ENCODE results near the gene G3BP1. TPM values are rescaled to one million over a fixed set of nuclear protein-coding genes. Genes with fewer than 3 reads are reported as not detected.
"Not testable (repeated sequence)": the region's sequence is repeated elsewhere in the genome, so short reads cannot be mapped to it uniquely, and the experiment has no call there.

Gene G3BP1
- total RNA-seq, 4 donors from 2014 or later = 73.3 to 102 (median 89.1) TPM

- H3K9me3 ChIP-seq = no peaks in the 10 kb centered on the region
- TF ChIP-seq POLR2AphosphoS5 (IDR thresholded peaks at IDR 0.05) (no peak), CTCF (IDR thresholded peaks at IDR 0.05) (no peak), POLR2A (IDR thresholded peaks at IDR 0.05) (no peak), EP300 (IDR thresholded peaks at IDR 0.05) (no peak)
- no peak overlapping the region for H3K27ac ChIP-seq
- H3K4me1 ChIP-seq = no peaks in the 10 kb centered on the region
- no peak for ATAC-seq
- 85 to 88% methylated on average over 4 of the region's 4 CpGs for WGBS, 2 donors (ENCODE audit: low coverage in 1 of 2)
- H3K36me3 ChIP-seq = no peaks in the 10 kb centered on the region
- no peak overlapping the region for H3K4me3 ChIP-seq
- H3K27me3 ChIP-seq = no peaks in the 10 kb centered on the region
These were observed 83.9 kb downstream of the G3BP1 start for GRCh38 chr5:151855701-151856100.

GRCh38 chr5:151856861-151857260, 85.1 kb downstream of the G3BP1 start:
- 83 to 100% methylated on average over 1 of the region's 5 CpGs for WGBS, 2 donors (ENCODE audit: low coverage in 1 of 2)
- Histone ChIP-seq H3K27me3 (no peaks in the 10 kb centered on the region), H3K27ac (no peak overlapping the region), H3K4me1 (no peaks in the 10 kb centered on the region), H3K36me3 (no peaks in the 10 kb centered on the region), H3K9me3 (no peaks in the 10 kb centered on the region), H3K4me3 (no peak overlapping the region)
- ATAC-seq = no peak
- TF ChIP-seq POLR2AphosphoS5 (IDR thresholded peaks at IDR 0.05) (no peak), POLR2A (IDR thresholded peaks at IDR 0.05) (no peak), CTCF (IDR thresholded peaks at IDR 0.05) (no peak)

GRCh38 chr5:151860867-151861266, 89.1 kb downstream of the G3BP1 start:
- H3K27me3 ChIP-seq, ATAC-seq, H3K9me3 ChIP-seq, H3K4me3 ChIP-seq, H3K36me3 ChIP-seq, H3K27ac ChIP-seq: not testable (repeated sequence)
- peaks cover 0 to 13% (median 0%) of the 10 kb centered on the region in 3 donors for H3K4me1 ChIP-seq
- WGBS, 2 donors (ENCODE audit: low coverage in 1 of 2) = 75 to 94% methylated on average over 2 to 3 of the region's 4 CpGs

Other genes with a start within 250 kb of the G3BP1 start
- 1 to 10 TPM in 1 of 4 donors, under 1 TPM in 2, not detected in 1; 0.13 to 5.6 (median 0.62) TPM for gene FAT2, start 180.6 kb upstream of the G3BP1 start, total RNA-seq
- 100 to 1,000 TPM; 194 to 521 (median 352) TPM for gene SPARC, start 85.0 kb upstream of the G3BP1 start, total RNA-seq
- 100 to 1,000 TPM in 1 of 4 donors, 10 to 100 TPM in 3; 61.6 to 145 (median 74.6) TPM for gene ATOX1, start 13.3 kb upstream of the G3BP1 start, total RNA-seq
- not detected for gene GLRA1, start 152.9 kb downstream of the G3BP1 start, total RNA-seq

All from gastroesophageal sphincter (tissue), 4 donors.